HG03575 (cell line): ENCODE results near the gene PNMA6A.
"Not testable (repeated sequence)": the region's sequence is repeated elsewhere in the genome, so short reads cannot be mapped to it uniquely, and the experiment has no call there.

Experiments used
- ATAC-seq: cut with Tn5 transposase; IDR thresholded peaks from one replicate; pipeline ENCODE4 v1.9.1; 2021; ENCODE audit not compliant: unreplicated experiment, insufficient number of reproducible peaks, low FRiP score; ENCODE audit errors: extremely low read depth

PNMA6A gene

DNA sequence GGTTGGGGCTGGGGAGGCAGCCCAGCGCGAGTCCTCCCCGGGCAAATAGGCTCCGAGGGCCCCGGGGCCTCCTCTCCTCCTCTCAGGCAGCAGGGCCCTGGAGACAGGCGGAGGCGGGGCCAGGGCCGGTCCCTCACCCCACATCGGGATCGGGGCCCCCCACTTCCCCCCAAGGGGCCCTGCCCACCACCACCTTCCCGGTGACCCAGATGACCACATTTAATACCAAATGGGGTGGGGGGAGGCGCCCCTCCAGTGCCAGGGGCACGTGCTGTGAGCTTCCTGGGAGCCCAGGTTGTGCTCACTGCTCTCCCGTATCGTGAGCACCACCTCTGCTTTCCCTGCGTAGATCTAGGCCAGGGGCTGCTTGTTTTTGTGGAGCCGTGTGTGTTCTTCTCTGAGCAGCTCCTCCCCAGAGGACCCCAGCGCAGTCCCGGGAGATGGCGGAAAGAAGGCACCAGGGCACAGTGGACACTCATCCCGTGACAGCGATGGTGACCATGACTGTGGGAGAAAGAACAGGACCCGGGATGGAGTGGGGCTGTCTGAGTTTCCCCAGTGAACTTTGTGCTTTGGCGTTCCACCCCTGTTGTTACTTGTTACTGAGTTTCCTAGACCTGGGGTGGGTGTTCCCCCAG is 2.1 kb downstream of the PNMA6A start:
- ATAC-seq, result no peak

DNA sequence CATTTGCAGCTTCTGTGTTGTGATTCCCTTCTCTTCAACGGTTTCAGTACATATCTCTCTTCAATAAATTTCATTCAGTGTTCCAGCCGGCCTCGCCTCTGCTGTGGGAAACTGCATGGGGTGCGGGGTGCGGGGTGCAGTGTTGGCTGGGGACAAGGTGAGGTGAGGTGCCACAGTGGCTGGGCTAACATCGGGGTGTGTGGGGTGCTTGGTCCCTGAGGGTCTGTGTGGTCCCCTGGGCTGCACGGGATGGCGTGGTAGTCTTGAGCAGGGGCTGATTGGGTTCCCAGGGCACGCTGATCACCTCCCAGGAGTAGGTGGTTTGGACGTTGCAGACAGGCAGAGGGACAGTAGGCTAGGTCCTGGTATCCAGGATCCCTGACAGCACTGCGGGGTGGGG is 2.7 kb downstream of the PNMA6A start:
- no peak for ATAC-seq

DNA sequence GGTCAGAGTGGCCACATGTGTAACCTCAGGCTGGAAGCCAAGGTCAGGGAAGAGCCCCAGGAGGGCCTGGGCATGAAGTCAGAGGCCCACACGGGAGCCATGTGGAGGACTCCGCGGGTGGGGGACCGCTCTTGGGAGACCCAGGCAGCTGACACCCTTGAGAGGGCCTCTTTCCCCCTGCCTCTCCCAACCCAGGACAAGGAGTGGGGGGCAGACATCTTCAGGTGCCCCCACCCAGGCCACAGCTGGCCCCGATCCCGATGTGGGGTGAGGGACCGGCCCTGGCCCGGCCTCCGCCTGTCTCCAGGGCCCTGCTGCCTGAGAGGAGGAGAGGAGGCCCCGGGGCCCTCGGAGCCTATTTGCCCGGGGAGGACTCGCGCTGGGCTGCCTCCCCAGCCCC is 3.1 kb downstream of the PNMA6A start:
- ATAC-seq, result no peak

- ATAC-seq, result not testable (repeated sequence)
Observed at GRCh38 chrX:153077437-153078135, 5.3 kb downstream of the PNMA6A start.

- ATAC-seq, result not testable (repeated sequence)
Observed at GRCh38 chrX:153083238-153083923, 11.1 kb downstream of the PNMA6A start.

- no peak for ATAC-seq
Observed at GRCh38 chrX:153102418-153102817, 30.2 kb downstream of the PNMA6A start.

DNA sequence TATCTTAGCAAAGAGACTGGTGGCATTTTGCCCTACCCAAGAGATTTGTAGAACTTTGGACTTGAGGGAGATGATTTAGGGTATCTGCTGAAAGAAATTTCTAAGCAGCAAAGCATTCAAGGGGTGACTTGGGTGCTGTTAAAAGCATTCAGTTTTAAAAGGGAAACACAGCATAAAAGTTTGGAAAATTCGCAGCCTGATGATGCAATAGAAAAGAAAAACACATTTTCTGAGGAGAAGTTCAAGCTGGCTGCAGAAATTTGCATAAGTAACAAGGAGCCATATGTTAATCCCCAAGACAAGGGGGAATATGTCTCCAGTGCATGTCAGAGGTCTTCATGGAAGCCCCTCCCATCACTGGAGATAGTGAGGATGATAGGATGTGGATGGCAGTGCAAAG is 32.7 kb downstream of the PNMA6A start:
- not testable (repeated sequence) for ATAC-seq

GRCh38 chrX:153106092-153106801 is 34.0 kb downstream of the PNMA6A start:
- not testable (repeated sequence) for ATAC-seq

- ATAC-seq, result not testable (repeated sequence)
Observed at GRCh38 chrX:153110735-153111134, 38.5 kb downstream of the PNMA6A start.

DNA sequence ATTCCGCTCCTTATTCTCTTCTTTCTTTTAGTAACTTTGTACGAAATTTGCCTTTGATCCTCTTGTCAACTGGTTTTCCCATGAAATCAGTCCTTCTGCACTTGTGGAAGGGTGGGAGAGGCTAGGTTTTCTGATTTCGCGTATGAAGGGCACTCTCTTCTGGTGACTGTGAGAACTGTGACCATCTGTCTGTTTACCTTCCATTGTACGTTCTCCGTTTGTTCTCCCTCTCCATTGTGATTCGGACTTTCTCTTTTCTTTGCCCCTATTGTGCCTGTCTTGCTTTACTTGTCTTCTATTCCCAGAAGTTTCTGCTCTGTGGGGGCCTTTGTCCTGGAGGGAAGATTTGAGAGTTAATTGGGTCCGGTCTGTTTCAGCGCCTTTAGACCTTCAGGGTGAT is 41.6 kb downstream of the PNMA6A start:
- not testable (repeated sequence) for ATAC-seq

- ATAC-seq, result not testable (repeated sequence)
Observed at GRCh38 chrX:153117754-153118153, 45.5 kb downstream of the PNMA6A start.

- not testable (repeated sequence) for ATAC-seq
Observed at GRCh38 chrX:153120230-153120629, 48.0 kb downstream of the PNMA6A start.

DNA sequence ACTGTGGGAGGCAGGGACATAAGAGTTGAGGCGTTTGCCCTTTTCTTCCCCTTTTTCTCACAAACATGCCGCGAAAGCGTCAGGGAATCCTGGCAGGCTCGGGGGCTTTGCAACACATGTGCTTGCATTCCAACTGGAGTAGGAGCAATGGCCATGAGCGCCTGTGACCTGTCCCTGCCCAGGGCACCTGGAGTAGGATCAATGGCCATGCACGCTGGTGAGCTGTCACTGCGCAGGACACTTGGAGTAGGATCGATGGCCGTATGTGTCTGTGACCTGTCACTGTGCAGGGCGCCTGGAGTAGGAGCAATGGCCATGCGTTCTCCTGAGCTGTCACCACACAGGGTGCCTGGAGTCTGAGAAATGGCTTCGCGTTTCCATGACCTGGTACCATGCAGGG is 51.2 kb downstream of the PNMA6A start:
- not testable (repeated sequence) for ATAC-seq
